ENCODE data around the gene TBC1D20. TPM values are rescaled to one million over a fixed set of nuclear protein-coding genes. Genes with fewer than 3 reads are reported as not detected.

Gene TBC1D20
- total and polyA plus RNA-seq, 2 donors (not counting 3 experiments of a cell fraction or from before 2014, with no cell fraction given), result 34.3 to 36.1 TPM

GRCh38 chr20:478949-479429, 16.7 kb upstream of the TBC1D20 start:
- dilution Hi-C loops (cut with MboI; ENCODE audit: extremely low pct_ligation_motif_present, low sequenced_read_pairs), result no loop called here
- H3K27ac ChIP-seq (ENCODE audit: insufficient read depth, low read depth, low read length), result no peak overlapping the region
- peaks cover 5% of the 10 kb centered on the region for H4K20me1 ChIP-seq (replicated peaks; ENCODE audit: control insufficient read depth, extremely low read depth, insufficient read depth, low read length)
- peaks cover 7% of the 10 kb centered on the region for H3K4me1 ChIP-seq (ENCODE audit: control insufficient read depth, extremely low read depth, insufficient read depth, low read length)
- H3K4me3 ChIP-seq (replicated peaks in 1 of 3; ENCODE audit: insufficient read depth in 1 of 3, low read depth in 1 of 3, low read length in 3 of 3), result no peak overlapping the region
- CTCF ChIA-PET, result interaction anchor here (0.6 to 2.8 kb wide), 12 partner anchors 10 to 260 kb away, joined by 3 to 29 read pairs (median 4); no protein-coding TSS in a partner anchor
- no peaks in the 10 kb centered on the region for H3K27me3 ChIP-seq (ENCODE audit: control insufficient read depth in 2 of 2, insufficient read depth in 2 of 2, low read length in 2 of 2)
- FAIRE-seq, result peak; percentile 85
- DNase-seq (ENCODE audit: low read depth, low spot score), result peak; percentile 70
- no peaks in the 10 kb centered on the region for H3K79me2 ChIP-seq (ENCODE audit: control insufficient read depth, insufficient read depth, low read length)
- POLR2A ChIA-PET, result no interaction called here
- no peaks in the 10 kb centered on the region for H3K9me1 ChIP-seq (replicated peaks; ENCODE audit: control insufficient read depth, extremely low read depth, insufficient read depth, low read length)
- H3K9ac ChIP-seq (replicated peaks; ENCODE audit: extremely low read depth, insufficient read depth, low read length), result no peak overlapping the region
- intact Hi-C loops (cut with micrococcal nuclease), result loop anchor here (1.0 kb wide), 3 partner anchors 17 to 125 kb away; partner anchors contain the start of gene TBC1D20
- no peaks in the 10 kb centered on the region for H3K9me3 ChIP-seq (replicated peaks; ENCODE audit: control insufficient read depth, insufficient read depth, low read length)
- TF ChIP-seq GATA2 (IDR thresholded peaks at IDR 0.05; ENCODE audit: insufficient read depth, insufficient read length, low read depth, low read length) (no peak), CTCF (IDR thresholded peaks at IDR 0.05; ENCODE audit: extremely low read depth in 1 of 2, insufficient read depth in 1 of 2, low read depth in 1 of 2, low read length in 2 of 2) (peak; percentile 21 to 40), EZH2 (IDR thresholded peaks at IDR 0.05; ENCODE audit: borderline replicate concordance, low read depth, low read length, severe bottlenecking) (no peak), POLR2A (IDR thresholded peaks at IDR 0.05; ENCODE audit: low read depth, low read length) (no peak), FOS (IDR thresholded peaks at IDR 0.05; ENCODE audit: borderline replicate concordance, insufficient read depth, low read length) (no peak)
- TF ChIP-seq, protein P1, sequence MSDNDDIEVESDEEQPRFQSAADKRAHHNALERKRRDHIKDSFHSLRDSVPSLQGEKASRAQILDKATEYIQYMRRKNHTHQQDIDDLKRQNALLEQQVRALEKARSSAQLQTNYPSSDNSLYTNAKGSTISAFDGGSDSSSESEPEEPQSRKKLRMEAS (IDR thresholded peaks at IDR 0.05; ENCODE audit: insufficient read depth, insufficient read length), result no peak
- H3K36me3 ChIP-seq (ENCODE audit: control insufficient read depth in 2 of 2, extremely low read depth in 1 of 2, insufficient read depth in 2 of 2, low read length in 2 of 2), result peaks cover 10 to 18% of the 10 kb centered on the region in 2 experiments
- no TSS peak for BruUV-seq (replicated peaks)
- no peak overlapping the region for H2AFZ ChIP-seq (ENCODE audit: low read depth, low read length)
- H3K4me2 ChIP-seq (ENCODE audit: insufficient read depth, low read length), result peak overlapping the region; percentile 19
